ENCODE measurements around the gene SNX2. TPM values are rescaled to one million over a fixed set of nuclear protein-coding genes. Genes with fewer than 3 reads are reported as not detected.

The SNX2 gene
- 31.5 and 36.4 TPM in 2 replicates for total RNA-seq

- Mint-ChIP-seq H3K36me3 (ENCODE audit: low read depth) (peaks cover 4% of the 10 kb centered on the region), H3K4me1 (ENCODE audit: low read depth) (peaks cover 21% of the 10 kb centered on the region), H3K27ac (peak within 1 kb of the TSS; percentile 68), H3K9me3 (no peaks in the 10 kb centered on the region), H3K27me3 (ENCODE audit: low read depth) (peaks cover 13% of the 10 kb centered on the region), H3K4me3 (ENCODE audit: low read depth) (peak within 1 kb of the TSS; percentile 91)
- peak; percentile 78 for DNase-seq (ENCODE audit: low spot score)
- intact Hi-C loops (cut with micrococcal nuclease), result loop anchor here (2.0 to 5.0 kb wide), 3 partner anchors 37 to 73 kb away; partner anchors contain the start of gene SNX24
Observed at GRCh38 chr5:122774861-122775549, at the start of gene SNX2. Gene SNX2, plus strand, starts transcription at chr5:122775080. Its CDS starts 24 bp downstream, at chr5:122775104.

- H3K4me1 Mint-ChIP-seq (ENCODE audit: low read depth), result peaks cover 9% of the 10 kb centered on the region
- no peak overlapping the region for H3K4me3 Mint-ChIP-seq (ENCODE audit: low read depth)
- no peak overlapping the region for H3K27ac Mint-ChIP-seq
- no peak for DNase-seq (ENCODE audit: low spot score)
- H3K9me3 Mint-ChIP-seq, result no peaks in the 10 kb centered on the region
- peaks cover 21% of the 10 kb centered on the region for H3K27me3 Mint-ChIP-seq (ENCODE audit: low read depth)
- intact Hi-C loops (cut with micrococcal nuclease), result no loop called here
- H3K36me3 Mint-ChIP-seq (ENCODE audit: low read depth), result no peaks in the 10 kb centered on the region
Observed at GRCh38 chr5:122727112-122727541, 47.8 kb upstream of the SNX2 start.

- Mint-ChIP-seq H3K27me3 (ENCODE audit: low read depth) (peaks cover 23% of the 10 kb centered on the region), H3K27ac (no peak overlapping the region), H3K9me3 (no peaks in the 10 kb centered on the region), H3K36me3 (ENCODE audit: low read depth) (no peaks in the 10 kb centered on the region), H3K4me3 (ENCODE audit: low read depth) (no peak overlapping the region), H3K4me1 (ENCODE audit: low read depth) (no peaks in the 10 kb centered on the region)
- intact Hi-C loops (cut with micrococcal nuclease), result no loop called here
- DNase-seq (ENCODE audit: low spot score), result no peak
Observed at GRCh38 chr5:122730037-122730436, 44.8 kb upstream of the SNX2 start.

GRCh38 chr5:122730456-122730855 lies 44.4 kb upstream of the SNX2 start:
- DNase-seq (ENCODE audit: low spot score), result no peak
- Mint-ChIP-seq H3K27ac (no peak overlapping the region), H3K9me3 (no peaks in the 10 kb centered on the region), H3K4me1 (ENCODE audit: low read depth) (no peaks in the 10 kb centered on the region), H3K4me3 (ENCODE audit: low read depth) (no peak overlapping the region), H3K27me3 (ENCODE audit: low read depth) (peaks cover 23% of the 10 kb centered on the region), H3K36me3 (ENCODE audit: low read depth) (no peaks in the 10 kb centered on the region)
- intact Hi-C loops (cut with micrococcal nuclease), result no loop called here

GRCh38 chr5:122736086-122736845 lies 38.6 kb upstream of the SNX2 start:
- Mint-ChIP-seq H3K9me3 (no peaks in the 10 kb centered on the region), H3K4me1 (ENCODE audit: low read depth) (peaks cover 2% of the 10 kb centered on the region), H3K36me3 (ENCODE audit: low read depth) (no peaks in the 10 kb centered on the region), H3K27ac (no peak overlapping the region), H3K4me3 (ENCODE audit: low read depth) (no peak overlapping the region), H3K27me3 (ENCODE audit: low read depth) (peaks cover 2% of the 10 kb centered on the region)
- no peak for DNase-seq (ENCODE audit: low spot score)
- intact Hi-C loops (cut with micrococcal nuclease), result no loop called here

- DNase-seq (ENCODE audit: low spot score), result no peak
- H3K36me3 Mint-ChIP-seq (ENCODE audit: low read depth), result no peaks in the 10 kb centered on the region
- no peaks in the 10 kb centered on the region for H3K9me3 Mint-ChIP-seq
- H3K4me3 Mint-ChIP-seq (ENCODE audit: low read depth), result no peak overlapping the region
- peaks cover 5% of the 10 kb centered on the region for H3K27me3 Mint-ChIP-seq (ENCODE audit: low read depth)
- no peak overlapping the region for H3K27ac Mint-ChIP-seq
- intact Hi-C loops (cut with micrococcal nuclease), result no loop called here
- H3K4me1 Mint-ChIP-seq (ENCODE audit: low read depth), result peaks cover 2% of the 10 kb centered on the region
Observed at GRCh38 chr5:122738088-122738487, 36.8 kb upstream of the SNX2 start.

- no peak overlapping the region for H3K27ac Mint-ChIP-seq
- H3K4me3 Mint-ChIP-seq (ENCODE audit: low read depth), result no peak overlapping the region
- no peak for DNase-seq (ENCODE audit: low spot score)
- intact Hi-C loops (cut with micrococcal nuclease), result no loop called here
- H3K9me3 Mint-ChIP-seq, result no peaks in the 10 kb centered on the region
- H3K36me3 Mint-ChIP-seq (ENCODE audit: low read depth), result no peaks in the 10 kb centered on the region
- H3K27me3 Mint-ChIP-seq (ENCODE audit: low read depth), result peaks cover 3% of the 10 kb centered on the region
- H3K4me1 Mint-ChIP-seq (ENCODE audit: low read depth), result no peaks in the 10 kb centered on the region
Observed at GRCh38 chr5:122741681-122742080, 33.2 kb upstream of the SNX2 start.

GRCh38 chr5:122743261-122743660 lies 31.6 kb upstream of the SNX2 start:
- no peaks in the 10 kb centered on the region for H3K36me3 Mint-ChIP-seq (ENCODE audit: low read depth)
- intact Hi-C loops (cut with micrococcal nuclease), result no loop called here
- no peak for DNase-seq (ENCODE audit: low spot score)
- H3K9me3 Mint-ChIP-seq, result no peaks in the 10 kb centered on the region
- no peak overlapping the region for H3K4me3 Mint-ChIP-seq (ENCODE audit: low read depth)
- H3K27ac Mint-ChIP-seq, result no peak overlapping the region
- H3K4me1 Mint-ChIP-seq (ENCODE audit: low read depth), result no peaks in the 10 kb centered on the region
- peaks cover 4% of the 10 kb centered on the region for H3K27me3 Mint-ChIP-seq (ENCODE audit: low read depth)

GRCh38 chr5:122745597-122745996 lies 29.3 kb upstream of the SNX2 start:
- intact Hi-C loops (cut with micrococcal nuclease), result no loop called here
- Mint-ChIP-seq H3K27ac (no peak overlapping the region), H3K4me3 (ENCODE audit: low read depth) (no peak overlapping the region), H3K36me3 (ENCODE audit: low read depth) (no peaks in the 10 kb centered on the region), H3K9me3 (no peaks in the 10 kb centered on the region), H3K4me1 (ENCODE audit: low read depth) (no peaks in the 10 kb centered on the region), H3K27me3 (ENCODE audit: low read depth) (peaks cover 4% of the 10 kb centered on the region)
- DNase-seq (ENCODE audit: low spot score), result no peak

GRCh38 chr5:122749886-122750285 lies 25.0 kb upstream of the SNX2 start:
- intact Hi-C loops (cut with micrococcal nuclease), result no loop called here
- H3K9me3 Mint-ChIP-seq, result no peaks in the 10 kb centered on the region
- H3K4me3 Mint-ChIP-seq (ENCODE audit: low read depth), result no peak overlapping the region
- peaks cover 1% of the 10 kb centered on the region for H3K27me3 Mint-ChIP-seq (ENCODE audit: low read depth)
- H3K4me1 Mint-ChIP-seq (ENCODE audit: low read depth), result no peaks in the 10 kb centered on the region
- H3K36me3 Mint-ChIP-seq (ENCODE audit: low read depth), result no peaks in the 10 kb centered on the region
- no peak for DNase-seq (ENCODE audit: low spot score)
- H3K27ac Mint-ChIP-seq, result no peak overlapping the region

GRCh38 chr5:122751293-122751782 lies 23.5 kb upstream of the SNX2 start:
- peaks cover 1% of the 10 kb centered on the region for H3K27me3 Mint-ChIP-seq (ENCODE audit: low read depth)
- intact Hi-C loops (cut with micrococcal nuclease), result no loop called here
- no peaks in the 10 kb centered on the region for H3K36me3 Mint-ChIP-seq (ENCODE audit: low read depth)
- no peaks in the 10 kb centered on the region for H3K9me3 Mint-ChIP-seq
- no peak overlapping the region for H3K27ac Mint-ChIP-seq
- H3K4me1 Mint-ChIP-seq (ENCODE audit: low read depth), result peaks cover 9% of the 10 kb centered on the region
- DNase-seq (ENCODE audit: low spot score), result no peak
- H3K4me3 Mint-ChIP-seq (ENCODE audit: low read depth), result no peak overlapping the region

GRCh38 chr5:122753500-122753899 lies 21.4 kb upstream of the SNX2 start:
- Mint-ChIP-seq H3K4me1 (ENCODE audit: low read depth) (peaks cover 20% of the 10 kb centered on the region), H3K9me3 (no peaks in the 10 kb centered on the region), H3K4me3 (ENCODE audit: low read depth) (no peak overlapping the region), H3K36me3 (ENCODE audit: low read depth) (no peaks in the 10 kb centered on the region), H3K27ac (no peak overlapping the region), H3K27me3 (ENCODE audit: low read depth) (no peaks in the 10 kb centered on the region)
- intact Hi-C loops (cut with micrococcal nuclease), result no loop called here
- DNase-seq (ENCODE audit: low spot score), result no peak

GRCh38 chr5:122755783-122756182 lies 19.1 kb upstream of the SNX2 start:
- Mint-ChIP-seq H3K9me3 (no peaks in the 10 kb centered on the region), H3K4me1 (ENCODE audit: low read depth) (peaks cover 22% of the 10 kb centered on the region), H3K36me3 (ENCODE audit: low read depth) (no peaks in the 10 kb centered on the region), H3K27me3 (ENCODE audit: low read depth) (no peaks in the 10 kb centered on the region), H3K27ac (peak overlapping the region; percentile 19), H3K4me3 (ENCODE audit: low read depth) (no peak overlapping the region)
- DNase-seq (ENCODE audit: low spot score), result no peak
- intact Hi-C loops (cut with micrococcal nuclease), result loop anchor here (2.0 to 5.0 kb wide), 2 partner anchors 21 to 33 kb away; no protein-coding TSS in a partner anchor

Data from activated T-helper 2 cell treated with anti-CD3 and anti-CD28 coated beads, Interferon-gamma antibody, Interleukin-2, Interleukin-4, amounts not matched to agents 10 μg/mL and 5 μg/mL and 100 μg/mL, durations not matched to agents 14 hours and 24 hours and 36 hours (primary cell).